Neuronal stem cell (in vitro differentiated cells): Measurements from ENCODE around the gene SP6.

Source experiments
- DNase-seq: peaks from one replicate; pipeline ENCODE4 v3.0.0-alpha.2; 2013; ENCODE audit warnings: low spot score
- H2AFZ ChIP-seq: one replicate; pipeline ENCODE4 v1.6.1; 2013; ENCODE audit warnings: mild to moderate bottlenecking, low read length, inconsistent platforms
- H2AK5ac ChIP-seq: 2 replicates; pipeline ENCODE4 v1.6.1; 2013; ENCODE audit warnings: low read depth, mild to moderate bottlenecking, inconsistent platforms, low read length, moderate library complexity, mixed read lengths
- H2BK120ac ChIP-seq: 2 replicates; pipeline ENCODE4 v1.6.1; 2013; ENCODE audit warnings: low read depth, mild to moderate bottlenecking, inconsistent platforms, low read length, moderate library complexity, mixed read lengths
- H2BK12ac ChIP-seq: one replicate; pipeline ENCODE4 v1.6.1; 2013; ENCODE audit warnings: low read length, inconsistent platforms
- H2BK15ac ChIP-seq: 2 replicates; pipeline ENCODE4 v1.6.1; 2013; ENCODE audit warnings: mild to moderate bottlenecking, low read length, inconsistent platforms, mixed read lengths
- H2BK5ac ChIP-seq: one replicate; pipeline ENCODE4 v1.6.1; 2013; ENCODE audit warnings: inconsistent platforms, mild to moderate bottlenecking, low read length, moderate library complexity
- H3K14ac ChIP-seq: one replicate; pipeline ENCODE4 v1.6.1; 2013; ENCODE audit warnings: low read length, inconsistent platforms
- H3K18ac ChIP-seq: 2 replicates; pipeline ENCODE4 v1.6.1; 2013; ENCODE audit warnings: low read length, inconsistent platforms
- H3K23ac ChIP-seq: 2 replicates; pipeline ENCODE4 v1.6.1; 2013; ENCODE audit warnings: low read depth, mild to moderate bottlenecking, mixed read lengths, low read length, inconsistent platforms; ENCODE audit not compliant: poor library complexity
- H3K27ac ChIP-seq: replicated peaks from 3 replicates; pipeline ENCODE4 v1.5.1; 2013; ENCODE audit warnings: low read length, inconsistent platforms
- H3K27me3 ChIP-seq, 3 experiments: 2 replicates each; pipeline ENCODE4 v1.6.1; 2013; ENCODE audit warnings: low read length in 3 of 3, mild to moderate bottlenecking in 2 of 3, inconsistent platforms in 1 of 3, low read depth in 1 of 3, mixed read lengths in 1 of 3, moderate library complexity in 1 of 3; ENCODE audit not compliant: control insufficient read depth in 3 of 3, insufficient read depth in 3 of 3
- H3K36me3 ChIP-seq, 2 donors: replicated peaks in 1 of 2; 2 replicates each; pipeline ENCODE4 v1.6.1; 2013; ENCODE audit warnings: low read length in 2 of 2; ENCODE audit not compliant: control insufficient read depth in 2 of 2, insufficient read depth in 2 of 2
- H3K4ac ChIP-seq: 2 replicates; pipeline ENCODE4 v1.6.1; 2013; ENCODE audit warnings: inconsistent platforms, mild to moderate bottlenecking, low read length, moderate library complexity
- H3K4me1 ChIP-seq, 2 donors: 1 replicate in 1 of 2; 2 replicates in 1 of 2; pipeline ENCODE4 v1.6.1; 2013; ENCODE audit warnings: low read length in 2 of 2, low read depth in 1 of 2; ENCODE audit not compliant: control insufficient read depth in 2 of 2, insufficient read depth in 1 of 2
- H3K4me2 ChIP-seq: one replicate; pipeline ENCODE4 v1.6.1; 2013; ENCODE audit warnings: mild to moderate bottlenecking, low read length, inconsistent platforms; ENCODE audit not compliant: insufficient read depth, poor library complexity, severe bottlenecking
- H3K4me3 ChIP-seq, 2 donors: 2 replicates each; pipeline ENCODE4 v1.5.1; 2013; ENCODE audit warnings: low read length in 2 of 2, mild to moderate bottlenecking in 2 of 2, inconsistent platforms in 1 of 2, moderate library complexity in 1 of 2
- H3K79me1 ChIP-seq: one replicate; pipeline ENCODE4 v1.6.1; 2013; ENCODE audit warnings: low read depth, mild to moderate bottlenecking, inconsistent platforms, low read length, moderate library complexity
- H3K9ac ChIP-seq: one replicate; pipeline ENCODE4 v1.6.1; 2013; ENCODE audit warnings: mild to moderate bottlenecking, low read depth, low read length, inconsistent platforms; ENCODE audit not compliant: poor library complexity
- H3K9me3 ChIP-seq, 2 donors: replicated peaks in 1 of 2; 2 replicates each; pipeline versions ENCODE3 to v1.6.1; 2013; ENCODE audit warnings: low read length in 2 of 2, mild to moderate bottlenecking in 2 of 2, inconsistent platforms in 1 of 2, low read depth in 1 of 2, mixed read lengths in 1 of 2, moderate library complexity in 1 of 2; ENCODE audit not compliant: control insufficient read depth in 2 of 2, insufficient read depth in 1 of 2
- H4K8ac ChIP-seq: one replicate; pipeline ENCODE4 v1.6.1; 2013; ENCODE audit warnings: low read depth, mild to moderate bottlenecking, inconsistent platforms, low read length, moderate library complexity
- H4K91ac ChIP-seq: one replicate; pipeline ENCODE4 v1.6.1; 2013; ENCODE audit warnings: low read length, low read depth, mild to moderate bottlenecking, inconsistent platforms; ENCODE audit not compliant: poor library complexity
- WGBS, 2 donors: extraction: QIAGEN DNeasy Blood & Tissue Kit; methylation state at CpG; one replicate each; pipeline ENCODE4 v1.1.7; 2013; ENCODE audit warnings: missing lambda C conversion rate in 2 of 2, mixed read lengths in 1 of 2; ENCODE audit not compliant: insufficient read length in 2 of 2, insufficient replicate concordance in 1 of 2; ENCODE audit errors: extremely low coverage in 2 of 2; 5-methylcytosine and 5-hydroxymethylcytosine counted together

The SP6 gene

GRCh38 chr17:47894498-47895346 is 43.8 kb upstream of the SP6 start:
- Histone ChIP-seq H3K4ac (no peak overlapping the region), H3K4me1 (peaks cover 6 to 7% of the 10 kb centered on the region in 2 donors), H3K27ac (no peak overlapping the region), H3K23ac (no peak overlapping the region), H3K36me3 (peaks cover 0 to 19% of the 10 kb centered on the region in 2 donors), H3K14ac (no peak overlapping the region), H3K27me3 (no peaks in the 10 kb centered on the region), H3K4me3 (peak overlapping the region; percentile 67 to 85), H2BK120ac (no peak overlapping the region), H4K8ac (no peak overlapping the region), H3K4me2 (peak overlapping the region; percentile 78), H2BK15ac (no peak overlapping the region), H2AK5ac (no peak overlapping the region), H3K18ac (peak overlapping the region; percentile 5), H3K9ac (peak overlapping the region; percentile 89), H2AFZ (peak overlapping the region; percentile 78), H4K91ac (no peak overlapping the region), H2BK12ac (no peak overlapping the region), H2BK5ac (no peak overlapping the region), H3K9me3 (no peaks in the 10 kb centered on the region), H3K79me1 (peaks cover 3% of the 10 kb centered on the region)
- 100% methylated on average over 1 of the region's 11 CpGs; no CpG with 5 or more reads in 1 of the 2 donors for WGBS, 2 donors
- no peak for DNase-seq

- Histone ChIP-seq H3K4me1 (peaks cover 1 to 3% of the 10 kb centered on the region in 2 donors), H3K27ac (no peak overlapping the region), H2AFZ (no peak overlapping the region), H4K8ac (no peak overlapping the region), H3K79me1 (peaks cover 2% of the 10 kb centered on the region), H3K4me3 (no peak overlapping the region), H2BK5ac (no peak overlapping the region), H3K9ac (no peak overlapping the region), H3K4me2 (no peak overlapping the region), H3K18ac (no peak overlapping the region), H3K14ac (no peak overlapping the region), H2BK15ac (no peak overlapping the region), H4K91ac (no peak overlapping the region), H3K9me3 (no peaks in the 10 kb centered on the region), H2BK120ac (no peak overlapping the region), H3K4ac (no peak overlapping the region), H3K36me3 (no peaks in the 10 kb centered on the region), H3K23ac (no peak overlapping the region), H2AK5ac (no peak overlapping the region), H3K27me3 (no peaks in the 10 kb centered on the region), H2BK12ac (no peak overlapping the region)
- no CpG with 5 or more reads among the region's 4 CpGs for WGBS, 2 donors
- DNase-seq = no peak
Observed at GRCh38 chr17:47891545-47892088, 40.7 kb upstream of the SP6 start.

- no peak overlapping the region for H2BK15ac ChIP-seq
- H3K27me3 ChIP-seq = peaks cover 0 to 10% (median 0%) of the 10 kb centered on the region in 3 experiments
- no peak overlapping the region for H3K4me3 ChIP-seq
- no peaks in the 10 kb centered on the region for H3K9me3 ChIP-seq
- no peak overlapping the region for H3K23ac ChIP-seq
- no peaks in the 10 kb centered on the region for H3K79me1 ChIP-seq
- H4K8ac ChIP-seq = no peak overlapping the region
- no peak overlapping the region for H2AFZ ChIP-seq
- no peak overlapping the region for H3K18ac ChIP-seq
- H2BK120ac ChIP-seq = no peak overlapping the region
- no peak overlapping the region for H3K9ac ChIP-seq
- H3K4ac ChIP-seq = no peak overlapping the region
- no peak overlapping the region for H3K27ac ChIP-seq
- H3K4me2 ChIP-seq = no peak overlapping the region
- H2BK12ac ChIP-seq = no peak overlapping the region
- H2AK5ac ChIP-seq = no peak overlapping the region
- peaks cover under 1 to 8% of the 10 kb centered on the region in 2 donors for H3K4me1 ChIP-seq
- no peak overlapping the region for H3K14ac ChIP-seq
- no peak overlapping the region for H2BK5ac ChIP-seq
- WGBS, 2 donors = no CpG with 5 or more reads among the region's 11 CpGs
- H3K36me3 ChIP-seq = no peaks in the 10 kb centered on the region
- no peak overlapping the region for H4K91ac ChIP-seq
- DNase-seq = peak; percentile 79
Observed at GRCh38 chr17:47889734-47890529, 39.0 kb upstream of the SP6 start.

DNA sequence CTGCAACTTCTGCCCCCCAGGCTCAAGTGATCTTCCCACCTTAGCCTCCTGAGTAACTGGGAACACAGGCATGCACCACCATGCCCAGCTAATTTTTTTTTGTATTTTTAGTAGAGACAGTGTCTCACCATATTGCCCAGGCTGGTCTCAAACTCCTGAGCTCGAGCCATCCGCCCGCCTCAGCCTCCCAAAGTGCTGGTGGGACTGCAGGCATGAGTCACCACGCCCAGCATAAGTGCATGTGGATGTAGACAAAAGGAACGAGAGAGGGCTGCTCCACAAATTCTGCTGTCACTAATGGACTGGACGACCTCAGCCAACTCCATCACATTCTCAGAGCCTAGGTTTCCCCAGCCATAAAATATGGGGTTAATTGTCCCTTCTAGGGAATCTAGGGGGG is 37.3 kb upstream of the SP6 start:
- Histone ChIP-seq H2BK12ac (no peak overlapping the region), H3K23ac (no peak overlapping the region), H3K18ac (no peak overlapping the region), H2BK5ac (no peak overlapping the region), H3K9ac (no peak overlapping the region), H3K79me1 (no peaks in the 10 kb centered on the region), H2BK120ac (no peak overlapping the region), H3K4me2 (no peak overlapping the region), H2AK5ac (no peak overlapping the region), H3K9me3 (no peaks in the 10 kb centered on the region), H4K91ac (no peak overlapping the region), H2AFZ (no peak overlapping the region), H3K27me3 (peaks cover 0 to 25% (median 0%) of the 10 kb centered on the region in 3 experiments), H2BK15ac (no peak overlapping the region), H3K4me3 (no peak overlapping the region), H3K14ac (no peak overlapping the region), H3K4me1 (peaks cover 0 to 8% of the 10 kb centered on the region in 2 donors), H3K36me3 (no peaks in the 10 kb centered on the region), H3K27ac (no peak overlapping the region), H4K8ac (no peak overlapping the region), H3K4ac (no peak overlapping the region)
- DNase-seq = no peak
- no CpG with 5 or more reads among the region's 6 CpGs for WGBS, 2 donors
